Neuronal stem cell (in vitro differentiated cells): ENCODE data around the gene ZMYM4.

Experiments used
- DNase-seq: peaks from one replicate; pipeline ENCODE4 v3.0.0-alpha.2; 2013; ENCODE audit warnings: low spot score
- H2AFZ ChIP-seq: one replicate; pipeline ENCODE4 v1.6.1; 2013; ENCODE audit warnings: mild to moderate bottlenecking, low read length, inconsistent platforms
- H2AK5ac ChIP-seq: 2 replicates; pipeline ENCODE4 v1.6.1; 2013; ENCODE audit warnings: low read depth, mild to moderate bottlenecking, inconsistent platforms, low read length, moderate library complexity, mixed read lengths
- H2BK120ac ChIP-seq: 2 replicates; pipeline ENCODE4 v1.6.1; 2013; ENCODE audit warnings: low read depth, mild to moderate bottlenecking, inconsistent platforms, low read length, moderate library complexity, mixed read lengths
- H2BK12ac ChIP-seq: one replicate; pipeline ENCODE4 v1.6.1; 2013; ENCODE audit warnings: low read length, inconsistent platforms
- H2BK15ac ChIP-seq: 2 replicates; pipeline ENCODE4 v1.6.1; 2013; ENCODE audit warnings: mild to moderate bottlenecking, low read length, inconsistent platforms, mixed read lengths
- H2BK5ac ChIP-seq: one replicate; pipeline ENCODE4 v1.6.1; 2013; ENCODE audit warnings: inconsistent platforms, mild to moderate bottlenecking, low read length, moderate library complexity
- H3K14ac ChIP-seq: one replicate; pipeline ENCODE4 v1.6.1; 2013; ENCODE audit warnings: low read length, inconsistent platforms
- H3K18ac ChIP-seq: 2 replicates; pipeline ENCODE4 v1.6.1; 2013; ENCODE audit warnings: low read length, inconsistent platforms
- H3K23ac ChIP-seq: 2 replicates; pipeline ENCODE4 v1.6.1; 2013; ENCODE audit warnings: low read depth, mild to moderate bottlenecking, mixed read lengths, low read length, inconsistent platforms; ENCODE audit not compliant: poor library complexity
- H3K27ac ChIP-seq: replicated peaks from 3 replicates; pipeline ENCODE4 v1.5.1; 2013; ENCODE audit warnings: low read length, inconsistent platforms
- H3K27me3 ChIP-seq, 3 experiments: 2 replicates each; pipeline ENCODE4 v1.6.1; 2013; ENCODE audit warnings: low read length in 3 of 3, mild to moderate bottlenecking in 2 of 3, inconsistent platforms in 1 of 3, low read depth in 1 of 3, mixed read lengths in 1 of 3, moderate library complexity in 1 of 3; ENCODE audit not compliant: control insufficient read depth in 3 of 3, insufficient read depth in 3 of 3
- H3K36me3 ChIP-seq, 2 donors: replicated peaks in 1 of 2; 2 replicates each; pipeline ENCODE4 v1.6.1; 2013; ENCODE audit warnings: low read length in 2 of 2; ENCODE audit not compliant: control insufficient read depth in 2 of 2, insufficient read depth in 2 of 2
- H3K4ac ChIP-seq: 2 replicates; pipeline ENCODE4 v1.6.1; 2013; ENCODE audit warnings: inconsistent platforms, mild to moderate bottlenecking, low read length, moderate library complexity
- H3K4me1 ChIP-seq, 2 donors: 1 replicate in 1 of 2; 2 replicates in 1 of 2; pipeline ENCODE4 v1.6.1; 2013; ENCODE audit warnings: low read length in 2 of 2, low read depth in 1 of 2; ENCODE audit not compliant: control insufficient read depth in 2 of 2, insufficient read depth in 1 of 2
- H3K4me2 ChIP-seq: one replicate; pipeline ENCODE4 v1.6.1; 2013; ENCODE audit warnings: mild to moderate bottlenecking, low read length, inconsistent platforms; ENCODE audit not compliant: insufficient read depth, poor library complexity, severe bottlenecking
- H3K4me3 ChIP-seq, 2 donors: 2 replicates each; pipeline ENCODE4 v1.5.1; 2013; ENCODE audit warnings: low read length in 2 of 2, mild to moderate bottlenecking in 2 of 2, inconsistent platforms in 1 of 2, moderate library complexity in 1 of 2
- H3K79me1 ChIP-seq: one replicate; pipeline ENCODE4 v1.6.1; 2013; ENCODE audit warnings: low read depth, mild to moderate bottlenecking, inconsistent platforms, low read length, moderate library complexity
- H3K9ac ChIP-seq: one replicate; pipeline ENCODE4 v1.6.1; 2013; ENCODE audit warnings: mild to moderate bottlenecking, low read depth, low read length, inconsistent platforms; ENCODE audit not compliant: poor library complexity
- H3K9me3 ChIP-seq, 2 donors: replicated peaks in 1 of 2; 2 replicates each; pipeline versions ENCODE3 to v1.6.1; 2013; ENCODE audit warnings: low read length in 2 of 2, mild to moderate bottlenecking in 2 of 2, inconsistent platforms in 1 of 2, low read depth in 1 of 2, mixed read lengths in 1 of 2, moderate library complexity in 1 of 2; ENCODE audit not compliant: control insufficient read depth in 2 of 2, insufficient read depth in 1 of 2
- H4K8ac ChIP-seq: one replicate; pipeline ENCODE4 v1.6.1; 2013; ENCODE audit warnings: low read depth, mild to moderate bottlenecking, inconsistent platforms, low read length, moderate library complexity
- H4K91ac ChIP-seq: one replicate; pipeline ENCODE4 v1.6.1; 2013; ENCODE audit warnings: low read length, low read depth, mild to moderate bottlenecking, inconsistent platforms; ENCODE audit not compliant: poor library complexity
- WGBS, 2 donors: extraction: QIAGEN DNeasy Blood & Tissue Kit; methylation state at CpG; one replicate each; pipeline ENCODE4 v1.1.7; 2013; ENCODE audit warnings: missing lambda C conversion rate in 2 of 2, mixed read lengths in 1 of 2; ENCODE audit not compliant: insufficient read length in 2 of 2, insufficient replicate concordance in 1 of 2; ENCODE audit errors: extremely low coverage in 2 of 2; 5-methylcytosine and 5-hydroxymethylcytosine counted together

ZMYM4 gene

GRCh38 chr1:35426097-35426586, 157.6 kb downstream of the ZMYM4 start:
- H3K18ac ChIP-seq, result no peak overlapping the region
- H3K9ac ChIP-seq, result no peak overlapping the region
- no peak overlapping the region for H3K4ac ChIP-seq
- no peak overlapping the region for H2BK15ac ChIP-seq
- H3K36me3 ChIP-seq, result peaks cover 2 to 80% of the 10 kb centered on the region in 2 donors
- H4K91ac ChIP-seq, result no peak overlapping the region
- H3K27ac ChIP-seq, result no peak overlapping the region
- no peaks in the 10 kb centered on the region for H3K79me1 ChIP-seq
- H2BK12ac ChIP-seq, result no peak overlapping the region
- no peaks in the 10 kb centered on the region for H3K4me1 ChIP-seq
- no peak overlapping the region for H4K8ac ChIP-seq
- H2AFZ ChIP-seq, result no peak overlapping the region
- no peak overlapping the region for H2BK120ac ChIP-seq
- no peak overlapping the region for H3K4me2 ChIP-seq
- no peak overlapping the region for H3K14ac ChIP-seq
- no CpG with 5 or more reads among the region's 2 CpGs for WGBS, 2 donors
- H3K23ac ChIP-seq, result no peak overlapping the region
- H3K9me3 ChIP-seq, result no peaks in the 10 kb centered on the region
- H3K4me3 ChIP-seq, result no peak overlapping the region
- H2BK5ac ChIP-seq, result no peak overlapping the region
- no peak for DNase-seq
- no peak overlapping the region for H2AK5ac ChIP-seq
- no peaks in the 10 kb centered on the region for H3K27me3 ChIP-seq

- H3K36me3 ChIP-seq, result peaks cover 7 to 82% of the 10 kb centered on the region in 2 donors
- no peak overlapping the region for H2BK5ac ChIP-seq
- no peak overlapping the region for H2BK120ac ChIP-seq
- no peaks in the 10 kb centered on the region for H3K4me1 ChIP-seq
- H3K9ac ChIP-seq, result no peak overlapping the region
- no peak overlapping the region for H2AK5ac ChIP-seq
- no peak overlapping the region for H3K14ac ChIP-seq
- H3K9me3 ChIP-seq, result no peaks in the 10 kb centered on the region
- H3K27me3 ChIP-seq, result no peaks in the 10 kb centered on the region
- no peak for DNase-seq
- WGBS, 2 donors, result no CpG with 5 or more reads among the region's 7 CpGs
- H2BK12ac ChIP-seq, result no peak overlapping the region
- no peak overlapping the region for H2AFZ ChIP-seq
- H3K4me2 ChIP-seq, result no peak overlapping the region
- no peak overlapping the region for H4K91ac ChIP-seq
- no peak overlapping the region for H2BK15ac ChIP-seq
- no peak overlapping the region for H3K18ac ChIP-seq
- H3K4me3 ChIP-seq, result no peak overlapping the region
- H3K23ac ChIP-seq, result no peak overlapping the region
- H3K27ac ChIP-seq, result no peak overlapping the region
- H4K8ac ChIP-seq, result no peak overlapping the region
- no peak overlapping the region for H3K4ac ChIP-seq
- H3K79me1 ChIP-seq, result no peaks in the 10 kb centered on the region
Measured at GRCh38 chr1:35428360-35428759, 159.9 kb downstream of the ZMYM4 start.

GRCh38 chr1:35430762-35431161, 162.3 kb downstream of the ZMYM4 start:
- Histone ChIP-seq H3K4me1 (no peaks in the 10 kb centered on the region), H3K36me3 (peaks cover 22 to 89% of the 10 kb centered on the region in 2 donors), H4K8ac (no peak overlapping the region), H3K27ac (no peak overlapping the region), H3K18ac (no peak overlapping the region), H2AK5ac (no peak overlapping the region), H3K23ac (no peak overlapping the region), H2BK15ac (no peak overlapping the region), H3K9me3 (no peaks in the 10 kb centered on the region), H2BK120ac (no peak overlapping the region), H3K27me3 (no peaks in the 10 kb centered on the region), H3K4me3 (no peak overlapping the region), H4K91ac (no peak overlapping the region), H3K14ac (no peak overlapping the region), H3K4me2 (no peak overlapping the region), H2AFZ (no peak overlapping the region), H3K79me1 (peaks cover 2% of the 10 kb centered on the region), H2BK12ac (no peak overlapping the region), H3K4ac (no peak overlapping the region), H2BK5ac (no peak overlapping the region), H3K9ac (no peak overlapping the region)
- WGBS, 2 donors, result no CpG with 5 or more reads among the region's 4 CpGs
- DNase-seq, result no peak

- Histone ChIP-seq H4K91ac (no peak overlapping the region), H3K4me2 (no peak overlapping the region), H3K27ac (no peak overlapping the region), H3K36me3 (peaks cover 26 to 89% of the 10 kb centered on the region in 2 donors), H4K8ac (no peak overlapping the region), H3K14ac (no peak overlapping the region), H2AFZ (no peak overlapping the region), H2BK15ac (no peak overlapping the region), H2BK5ac (no peak overlapping the region), H3K4me3 (no peak overlapping the region), H3K79me1 (peaks cover 2% of the 10 kb centered on the region), H3K18ac (no peak overlapping the region), H2BK12ac (no peak overlapping the region), H3K4ac (no peak overlapping the region), H3K9ac (no peak overlapping the region), H3K23ac (no peak overlapping the region), H2AK5ac (no peak overlapping the region), H3K27me3 (no peaks in the 10 kb centered on the region), H3K9me3 (no peaks in the 10 kb centered on the region), H3K4me1 (no peaks in the 10 kb centered on the region), H2BK120ac (no peak overlapping the region)
- no CpG with 5 or more reads among the region's 7 CpGs for WGBS, 2 donors
- no peak for DNase-seq
Measured at GRCh38 chr1:35431173-35431599, 162.7 kb downstream of the ZMYM4 start.
